ENCODE data around the gene IFFO2. TPM values are rescaled to one million over a fixed set of nuclear protein-coding genes. Genes with fewer than 3 reads are reported as not detected.

IFFO2 gene
- total RNA-seq, 1 experiment from 2014 or later = 15.6 TPM

- no peaks in the 10 kb centered on the region for H3K9me2 ChIP-seq (ENCODE audit: insufficient read depth)
- RAD21 ChIA-PET (ENCODE audit: low non-redundant PET in 1 of 2, low total read pairs in 2 of 2, uncharacterized antibody in 2 of 2, unreplicated experiment in 2 of 2) = no interaction called here
- H4K20me1 ChIP-seq (ENCODE audit: insufficient read depth) = peaks cover 4% of the 10 kb centered on the region; the same call in 1 of the 2 replicates
- H3K79me2 ChIP-seq (ENCODE audit: insufficient read depth, low read length) = peaks cover 94% of the 10 kb centered on the region
- TF ChIP-seq SP1 (IDR thresholded peaks at IDR 0.05; ENCODE audit: low read depth) (no peak), CTCF (IDR thresholded peaks at IDR 0.05 in 2 of 3, conservative IDR thresholded peaks at IDR 0.05 in 1 of 3; ENCODE audit: borderline replicate concordance in 1 of 3, insufficient read depth in 1 of 3, low read depth in 2 of 3, low read length in 2 of 3) (no peak), POLR2A (IDR thresholded peaks at IDR 0.05; ENCODE audit: borderline replicate concordance, extremely low read depth, insufficient read depth, insufficient read length) (no peak), ZFX (IDR thresholded peaks at IDR 0.05) (no peak), SIN3A (IDR thresholded peaks at IDR 0.05; ENCODE audit: low read depth) (no peak), EZH2phosphoT487 (IDR thresholded peaks at IDR 0.05; ENCODE audit: borderline replicate concordance) (no peak), REST (IDR thresholded peaks at IDR 0.05; ENCODE audit: low read depth) (no peak), POLR2AphosphoS5 (IDR thresholded peaks at IDR 0.05; ENCODE audit: low read depth, low read length) (no peak)
- H3K4me2 ChIP-seq (ENCODE audit: low read length) = peak overlapping the region; percentile 30
- no peaks in the 10 kb centered on the region for H3K27me3 ChIP-seq (ENCODE audit: insufficient read depth, low read length)
- peak; percentile 47 for ATAC-seq
- peaks cover 18 to 54% of the 10 kb centered on the region in 2 experiments; a peak in 3 of 4 replicates for H3K4me1 ChIP-seq (ENCODE audit: control insufficient read depth in 1 of 2, insufficient read depth in 2 of 2, low read length in 2 of 2)
- peak overlapping the region; percentile 9; the same call in 1 of the 2 replicates for H3K27ac ChIP-seq (ENCODE audit: low read depth, low read length)
- H3K36me3 ChIP-seq (ENCODE audit: control insufficient read depth in 1 of 2, insufficient read depth in 2 of 2, low read length in 2 of 2) = no peaks in the 10 kb centered on the region
- no peak overlapping the region for H3K4me3 ChIP-seq (replicated peaks in 1 of 2; ENCODE audit: low read depth in 1 of 2, low read length in 2 of 2)
- H3K9ac ChIP-seq (ENCODE audit: low read length) = no peak overlapping the region
- H2AFZ ChIP-seq (ENCODE audit: low read depth, low read length, poor library complexity, severe bottlenecking) = no peak overlapping the region
- no peaks in the 10 kb centered on the region for H3K9me3 ChIP-seq (ENCODE audit: control insufficient read depth in 1 of 2, insufficient read depth in 1 of 2, low read depth in 1 of 2, low read length in 2 of 2)
- POLR2A ChIA-PET = interaction anchor here (1.0 kb wide), 1 partner anchor 18 kb away, joined by 3 read pairs; no protein-coding TSS in a partner anchor
- peak; percentile 32 for DNase-seq (ENCODE audit: low read depth, low spot score)
- CTCF ChIA-PET = interaction anchor here (0.7 to 1.3 kb wide), 3 partner anchors 15 to 34 kb away, joined by 3 read pairs; no protein-coding TSS in a partner anchor
- TSS peak; percentile 50 for BruUV-seq (replicated peaks)
- intact Hi-C loops (cut with micrococcal nuclease) = no loop called here
These were observed 15.0 kb downstream of the IFFO2 start for GRCh38 chr1:18941221-18942141.
